Neural progenitor cell (in vitro differentiated cells): ENCODE measurements around the gene ARHGEF6.

Experiments
- CTCF ChIP-seq: fragments of 200-600 bp; sonication (generic); IDR thresholded peaks from 2 replicates; pipeline ENCODE4 v1.5.1; 2017; ENCODE audit warnings: antibody characterized with exemption, mild to moderate bottlenecking
- EZH2 ChIP-seq: fragments of 200-600 bp; sonication (generic); IDR thresholded peaks from 2 replicates; pipeline ENCODE4 v1.6.1; 2017; ENCODE audit warnings: antibody characterized with exemption, mild to moderate bottlenecking, moderate library complexity
- EZH2phosphoT487 ChIP-seq: fragments of 200-600 bp; sonication (generic); IDR thresholded peaks from 2 replicates; pipeline ENCODE4 v1.6.1; 2017; ENCODE audit warnings: antibody characterized with exemption

DNA sequence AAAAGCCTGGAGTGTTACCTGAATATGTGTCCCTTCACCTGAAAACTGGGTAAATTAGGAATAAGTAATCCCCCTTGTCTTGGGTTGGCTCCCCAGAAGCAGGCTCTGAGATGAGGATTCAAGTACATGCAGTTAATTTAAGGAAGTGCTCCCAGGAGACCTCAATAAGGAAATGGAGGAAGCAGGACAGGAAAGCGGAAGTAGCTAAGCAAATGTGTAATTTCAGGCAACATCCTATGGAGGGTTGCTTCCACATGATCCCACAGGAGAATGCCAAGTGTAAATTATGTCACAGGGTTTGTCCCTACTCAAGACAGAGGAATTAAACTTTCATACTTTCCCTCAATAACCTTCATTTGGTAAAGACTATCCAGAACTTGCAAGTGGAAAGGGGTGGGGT is 48.1 kb upstream of the ARHGEF6 start:
- TF ChIP-seq CTCF, result no peak
- TF ChIP-seq EZH2, result no peak
- no peak for TF ChIP-seq EZH2phosphoT487
